Measurements from ENCODE around the gene GNA15.
"Not testable (repeated sequence)": the region's sequence is repeated elsewhere in the genome, so short reads cannot be mapped to it uniquely, and the experiment has no call there.

The GNA15 gene

DNA sequence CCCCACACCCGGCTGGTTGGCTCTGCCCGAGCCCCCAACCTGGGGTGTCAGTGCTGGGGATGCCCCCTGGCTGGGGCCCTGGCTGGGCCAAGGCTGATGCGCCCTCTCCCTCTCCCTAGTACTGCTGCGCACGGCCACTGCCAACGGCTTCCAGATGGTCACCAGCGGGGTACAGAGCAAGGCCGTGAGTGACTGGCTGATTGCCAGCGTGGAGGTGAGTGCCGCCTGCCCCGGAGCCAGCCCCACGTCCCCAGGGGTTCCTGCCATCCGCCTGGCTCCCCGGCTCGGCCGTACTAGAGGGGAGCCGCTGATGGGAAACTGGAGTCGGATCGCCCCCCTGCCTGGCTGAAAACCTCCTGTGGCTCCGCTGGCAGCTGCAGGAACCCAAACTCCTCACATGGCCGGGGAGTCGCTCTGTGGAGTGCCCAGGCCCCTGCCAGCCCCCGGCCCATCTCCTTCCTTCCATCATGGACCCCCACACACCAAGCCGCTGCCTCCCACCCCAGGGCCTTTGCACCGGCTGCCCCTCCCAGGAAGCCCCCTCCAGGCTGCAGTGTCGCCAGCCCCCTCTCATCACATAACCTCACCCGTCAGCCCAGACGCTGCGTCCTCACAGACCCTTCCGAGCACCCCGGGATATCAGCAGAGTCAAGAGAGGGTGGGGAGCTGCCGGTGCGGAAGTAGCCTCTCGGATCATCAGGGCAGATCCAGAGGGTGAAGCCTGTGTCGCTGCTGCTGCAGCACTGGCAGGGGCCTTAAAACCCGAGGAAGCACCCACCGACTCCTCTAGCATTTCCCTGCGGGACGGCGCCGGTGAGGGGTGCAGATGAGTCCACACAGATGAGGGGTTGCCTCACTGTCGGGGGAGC, 60.5 kb downstream of the GNA15 start:
- no peak for DNase-seq (ENCODE audit: low read depth)
- TF ChIP-seq, protein P1, sequence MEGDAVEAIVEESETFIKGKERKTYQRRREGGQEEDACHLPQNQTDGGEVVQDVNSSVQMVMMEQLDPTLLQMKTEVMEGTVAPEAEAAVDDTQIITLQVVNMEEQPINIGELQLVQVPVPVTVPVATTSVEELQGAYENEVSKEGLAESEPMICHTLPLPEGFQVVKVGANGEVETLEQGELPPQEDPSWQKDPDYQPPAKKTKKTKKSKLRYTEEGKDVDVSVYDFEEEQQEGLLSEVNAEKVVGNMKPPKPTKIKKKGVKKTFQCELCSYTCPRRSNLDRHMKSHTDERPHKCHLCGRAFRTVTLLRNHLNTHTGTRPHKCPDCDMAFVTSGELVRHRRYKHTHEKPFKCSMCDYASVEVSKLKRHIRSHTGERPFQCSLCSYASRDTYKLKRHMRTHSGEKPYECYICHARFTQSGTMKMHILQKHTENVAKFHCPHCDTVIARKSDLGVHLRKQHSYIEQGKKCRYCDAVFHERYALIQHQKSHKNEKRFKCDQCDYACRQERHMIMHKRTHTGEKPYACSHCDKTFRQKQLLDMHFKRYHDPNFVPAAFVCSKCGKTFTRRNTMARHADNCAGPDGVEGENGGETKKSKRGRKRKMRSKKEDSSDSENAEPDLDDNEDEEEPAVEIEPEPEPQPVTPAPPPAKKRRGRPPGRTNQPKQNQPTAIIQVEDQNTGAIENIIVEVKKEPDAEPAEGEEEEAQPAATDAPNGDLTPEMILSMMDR (IDR thresholded peaks at IDR 0.05; ENCODE audit: insufficient read depth, low read depth, low read length, missing control alignments): no peak
- H3K4me3 ChIP-seq (ENCODE audit: low read length): no peak overlapping the region

DNA sequence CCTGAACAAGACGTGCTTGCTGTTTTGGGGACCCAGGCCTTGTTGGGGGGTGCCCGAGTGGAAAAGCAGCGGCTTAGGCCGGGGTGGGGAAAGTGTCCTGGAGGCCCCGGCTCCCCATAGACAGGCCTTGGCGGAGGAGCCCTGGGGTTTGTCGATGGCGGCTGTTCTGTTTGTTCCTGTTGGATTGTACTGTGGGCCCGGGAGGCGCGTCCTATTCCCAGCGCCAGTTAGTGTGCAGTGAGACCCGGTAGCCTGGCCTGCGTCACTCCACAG, 61.0 kb downstream of the GNA15 start:
- TF ChIP-seq, protein P1 (IDR thresholded peaks at IDR 0.05; ENCODE audit: insufficient read depth, low read depth, low read length, missing control alignments): no peak
- no peak for DNase-seq (ENCODE audit: low read depth)
- no peak overlapping the region for H3K4me3 ChIP-seq (ENCODE audit: low read length)

DNA sequence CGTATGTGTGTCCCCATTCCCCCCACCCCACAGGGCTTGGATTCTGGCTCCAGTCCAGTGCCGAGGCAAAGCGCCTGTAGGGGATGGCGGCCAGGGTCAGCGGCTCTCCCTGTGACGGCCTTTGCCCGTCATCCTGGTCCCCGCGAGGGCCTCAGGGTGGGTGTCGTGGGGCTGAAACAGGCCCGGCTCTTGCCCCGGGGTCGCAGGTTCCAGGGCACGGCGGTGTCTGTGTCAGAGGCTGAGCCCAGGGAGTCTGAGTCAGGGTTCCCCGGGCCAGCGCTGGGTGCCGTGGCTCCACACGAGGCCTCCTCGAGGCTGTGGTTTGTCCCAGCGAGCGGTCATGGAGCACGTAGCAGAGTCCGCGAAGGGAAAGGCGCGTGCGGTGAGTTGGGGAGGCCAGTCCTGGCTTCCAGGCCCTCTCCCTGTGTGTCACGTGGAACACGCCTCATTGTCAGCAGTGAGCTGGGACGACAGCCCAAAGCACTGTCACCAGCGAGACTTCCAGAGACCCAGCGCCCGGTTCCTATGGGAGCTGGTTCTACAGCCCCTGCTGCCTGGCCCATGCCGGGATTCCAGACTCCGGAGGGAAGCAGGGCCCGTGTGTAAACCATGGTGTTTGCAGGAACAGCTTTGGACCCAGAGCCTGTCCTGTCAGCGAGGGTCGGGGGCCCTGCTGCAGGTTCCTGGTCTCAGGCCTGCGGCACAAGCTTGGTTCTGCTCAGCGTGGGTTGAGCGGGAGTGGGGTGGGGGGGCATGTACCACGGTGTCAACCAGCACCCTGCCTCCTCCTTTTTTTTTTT, 63.3 kb downstream of the GNA15 start:
- no peak overlapping the region for H3K4me3 ChIP-seq (ENCODE audit: low read length)
- DNase-seq (ENCODE audit: low read depth): no peak
- TF ChIP-seq, protein P1 (IDR thresholded peaks at IDR 0.05; ENCODE audit: insufficient read depth, low read depth, low read length, missing control alignments): no peak

DNA sequence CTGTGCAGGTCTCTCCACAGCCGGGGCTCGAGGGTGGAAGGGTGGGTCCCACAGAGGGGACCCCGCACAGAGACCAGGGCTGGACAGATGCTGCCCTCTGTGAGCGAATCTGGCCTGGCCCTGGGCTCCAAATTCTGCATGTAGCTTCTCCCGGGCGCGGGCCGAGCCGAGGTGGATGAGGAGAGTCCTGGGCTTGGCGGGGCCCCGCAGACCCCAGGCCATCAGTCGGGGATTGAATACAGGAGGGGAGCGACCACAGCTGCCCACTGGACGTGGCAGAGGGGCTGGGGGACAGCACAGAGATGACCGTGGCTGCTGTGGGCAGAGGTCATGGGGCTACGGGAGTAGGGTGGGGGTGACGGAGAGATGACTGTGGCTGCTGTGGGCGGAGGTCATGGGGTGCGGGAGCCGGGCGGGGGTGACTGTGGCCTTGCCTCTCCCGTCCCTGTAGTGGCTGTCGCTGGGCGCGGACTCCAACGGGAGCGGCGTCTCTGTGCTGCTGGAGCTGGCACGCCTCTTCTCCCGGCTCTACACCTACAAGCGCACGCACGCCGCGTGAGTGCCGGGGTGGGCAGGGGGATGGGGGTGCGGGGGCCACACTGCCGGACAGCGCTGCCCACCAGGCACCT, 65.4 kb downstream of the GNA15 start:
- H3K4me3 ChIP-seq (ENCODE audit: low read length): no peak overlapping the region
- no peak for DNase-seq (ENCODE audit: low read depth)
- TF ChIP-seq, protein P1 (IDR thresholded peaks at IDR 0.05; ENCODE audit: insufficient read depth, low read depth, low read length, missing control alignments): no peak

DNA sequence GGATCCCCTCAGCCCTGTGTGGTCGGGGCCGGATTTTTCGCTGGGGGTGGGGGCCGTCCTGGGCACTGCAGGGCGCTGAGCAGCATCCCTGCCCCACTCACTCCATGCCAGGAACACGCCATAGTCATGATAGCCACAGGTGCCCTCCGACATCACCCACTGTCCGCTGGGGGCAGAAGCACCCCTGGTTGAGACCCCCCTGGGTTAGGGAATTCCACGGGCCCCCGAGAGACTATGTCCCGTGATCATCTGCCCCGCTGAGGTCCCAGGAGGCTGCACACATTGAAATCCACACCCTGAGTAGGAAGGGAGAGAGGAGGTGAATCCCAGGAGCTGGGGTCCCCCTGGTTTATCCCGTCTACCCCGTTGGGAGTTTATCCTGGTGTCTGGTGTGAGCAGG, 66.1 kb downstream of the GNA15 start:
- DNase-seq (ENCODE audit: low read depth): no peak
- TF ChIP-seq, protein P1 (IDR thresholded peaks at IDR 0.05; ENCODE audit: insufficient read depth, low read depth, low read length, missing control alignments): no peak
- no peak overlapping the region for H3K4me3 ChIP-seq (ENCODE audit: low read length)

DNA sequence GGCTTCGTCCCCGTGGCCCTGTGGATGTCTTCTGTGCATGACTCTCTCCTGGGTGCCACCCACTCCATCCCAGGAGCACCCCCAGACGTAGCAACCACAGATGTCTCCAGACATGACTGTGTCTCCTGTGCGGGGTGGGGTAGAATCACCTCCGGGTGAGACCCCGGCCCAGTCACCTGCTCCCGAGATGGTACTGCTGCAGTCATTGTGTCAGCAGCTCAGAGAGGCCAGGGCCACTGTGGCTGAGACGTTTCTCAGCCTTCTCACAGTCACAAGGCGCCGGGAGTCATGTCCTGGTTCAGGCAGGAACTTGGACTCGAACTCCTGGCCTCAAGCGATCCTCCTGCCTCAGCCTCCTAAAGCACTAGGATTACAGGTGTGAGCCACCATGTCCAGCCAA, 66.5 kb downstream of the GNA15 start:
- no peak overlapping the region for H3K4me3 ChIP-seq (ENCODE audit: low read length)
- no peak for DNase-seq (ENCODE audit: low read depth)
- TF ChIP-seq, protein P1 (IDR thresholded peaks at IDR 0.05; ENCODE audit: insufficient read depth, low read depth, low read length, missing control alignments): no peak

DNA sequence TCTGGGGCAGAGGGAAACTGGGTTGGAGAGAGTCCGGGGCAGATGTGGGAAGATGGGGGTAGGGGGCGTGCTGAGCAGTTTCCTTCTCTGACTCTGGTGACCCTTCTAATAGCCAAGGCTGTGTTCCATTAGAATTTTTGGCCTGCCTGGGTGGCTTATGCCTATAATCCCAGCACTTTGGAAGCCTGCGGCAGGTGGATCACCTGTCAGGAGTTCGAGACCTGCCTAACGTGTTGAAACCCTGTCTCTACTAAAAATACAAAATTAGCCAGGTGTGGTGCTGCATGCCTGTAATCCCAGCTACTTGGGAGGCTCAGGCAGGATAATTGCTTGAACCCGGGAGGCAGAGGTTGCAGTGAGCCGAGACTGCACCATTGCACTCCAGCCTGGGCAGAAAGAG, 67.1 kb downstream of the GNA15 start:
- DNase-seq (ENCODE audit: low read depth); H3K4me3 ChIP-seq (ENCODE audit: low read length): not testable (repeated sequence)

All from epithelial cell of esophagus (primary cell).